Brain pericyte (primary cell): ENCODE measurements around the gene GPRIN3.
"Not testable (repeated sequence)": the region's sequence is repeated elsewhere in the genome, so short reads cannot be mapped to it uniquely, and the experiment has no call there.

Experiments
- DNase-seq: peaks from one replicate; pipeline ENCODE4 v3.0.0-alpha.2; 2012; ENCODE audit warnings: low read depth, low spot score

The GPRIN3 gene

DNA sequence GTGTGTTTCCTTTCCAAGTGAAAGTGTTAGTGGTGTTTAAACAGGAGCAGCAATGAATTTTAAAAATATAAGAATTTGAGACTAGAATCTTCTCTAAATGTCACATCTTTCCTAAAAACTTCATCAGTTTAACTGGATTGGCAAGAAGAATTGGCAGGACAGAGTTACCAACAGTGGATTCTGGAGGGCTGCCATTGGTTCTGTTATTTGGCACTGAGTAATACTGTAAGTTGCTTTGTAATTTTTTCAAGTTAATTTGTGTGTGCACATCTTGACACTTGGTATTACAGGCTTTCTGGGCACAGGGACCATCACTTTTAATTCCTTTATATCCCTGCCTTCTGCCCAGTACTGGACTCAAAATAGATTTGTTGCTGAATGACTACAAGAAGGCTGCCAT is 4.5 kb upstream of the GPRIN3 start:
- no peak for DNase-seq

DNA sequence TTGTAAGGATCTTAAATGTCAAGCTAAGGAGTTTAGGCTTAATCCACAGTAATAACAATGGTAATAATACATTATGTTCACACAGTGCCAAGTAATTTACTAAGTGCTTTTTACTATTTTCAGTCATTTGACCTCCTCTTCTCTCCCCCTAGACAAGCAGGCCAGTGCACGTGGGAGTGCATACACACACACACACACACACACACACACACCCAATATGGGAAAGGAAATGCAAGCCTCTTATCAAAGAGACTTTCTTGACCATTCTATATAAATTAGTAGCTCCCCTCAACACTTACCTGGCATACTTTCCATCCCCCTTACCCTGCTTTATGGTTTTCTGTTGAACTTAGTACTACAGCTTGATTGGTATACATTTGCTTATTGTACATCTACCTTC is 3.8 kb upstream of the GPRIN3 start:
- DNase-seq, result no peak

DNA sequence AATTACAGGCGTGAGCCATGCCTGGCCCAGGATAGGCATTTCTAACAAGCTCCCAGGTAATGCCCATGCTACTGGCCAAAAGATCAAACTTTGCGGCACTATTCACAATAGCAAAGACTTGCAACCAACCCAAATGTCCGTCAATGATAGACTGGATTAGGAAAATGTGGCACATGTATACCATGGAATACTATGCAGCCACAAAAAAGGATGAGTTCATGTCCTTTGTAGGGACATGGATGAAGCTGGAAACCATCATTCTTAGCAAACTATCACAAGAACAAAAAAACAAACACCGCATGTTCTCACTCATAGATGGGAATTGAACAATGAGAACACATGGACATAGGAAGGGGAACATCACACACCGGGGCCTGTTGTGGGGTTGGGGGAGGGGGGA is 1.6 kb upstream of the GPRIN3 start:
- not testable (repeated sequence) for DNase-seq

DNA sequence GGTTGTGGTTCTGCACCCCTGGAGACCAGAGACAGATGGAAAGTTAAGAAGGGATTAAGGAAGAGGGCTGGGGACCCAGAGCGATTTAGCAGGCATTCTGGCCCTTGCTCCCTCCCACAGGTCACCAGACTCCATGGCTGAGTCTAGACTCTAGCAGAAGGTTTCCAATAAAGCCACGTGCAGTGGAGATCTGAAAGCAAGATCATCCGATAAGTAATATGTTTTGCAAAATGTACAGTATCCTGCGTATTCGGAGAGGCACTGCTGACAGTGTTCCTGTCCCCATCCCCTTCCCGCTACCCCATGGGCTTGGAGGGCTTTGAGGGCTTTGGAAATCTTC is 531 bp upstream of the GPRIN3 start:
- DNase-seq, result no peak

DNA sequence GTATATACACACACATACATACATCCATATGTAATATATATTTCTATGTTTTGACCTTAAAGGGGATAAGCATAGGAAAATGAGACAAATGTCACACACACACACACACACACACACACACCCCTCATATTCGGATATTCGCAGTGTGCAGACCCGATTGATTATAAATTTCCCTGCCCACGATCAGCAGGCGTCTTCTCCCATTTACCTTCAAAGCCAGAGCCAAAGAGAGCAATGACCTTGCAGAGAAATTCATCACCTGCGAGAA is 488 bp downstream of the GPRIN3 start:
- no peak for DNase-seq

DNA sequence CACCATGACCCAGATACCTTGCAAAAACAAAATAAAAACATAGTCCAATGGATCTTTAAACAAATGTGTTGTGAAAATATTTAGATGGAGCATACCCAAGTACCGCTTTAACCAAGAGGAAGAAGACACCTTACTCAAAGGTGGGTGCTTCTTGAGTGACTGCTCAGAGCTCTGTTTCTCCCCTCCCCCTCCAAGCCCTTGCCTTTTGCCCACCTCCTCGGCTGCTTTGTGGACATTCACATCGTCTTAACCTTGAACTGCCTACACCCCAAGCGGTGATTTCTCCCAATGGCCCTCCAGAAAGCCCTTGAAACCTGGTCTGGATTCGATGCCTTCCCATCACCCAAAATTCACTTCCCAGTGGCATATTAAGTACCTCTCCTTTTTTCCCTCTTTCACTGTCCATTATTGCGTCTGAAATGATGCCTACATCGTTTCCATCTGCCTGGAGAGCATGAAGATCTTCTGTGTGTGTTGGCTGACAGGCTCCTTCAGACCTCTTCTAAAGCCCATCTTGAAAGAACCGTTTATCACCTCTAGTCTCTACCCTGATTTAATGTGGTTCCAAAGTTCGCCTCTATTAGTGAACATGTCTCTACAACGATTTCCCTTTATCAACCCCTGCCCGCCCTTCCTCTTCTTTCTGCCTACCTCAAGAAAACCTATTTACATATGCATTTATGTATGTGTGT is 968 bp downstream of the GPRIN3 start:
- no peak for DNase-seq

DNA sequence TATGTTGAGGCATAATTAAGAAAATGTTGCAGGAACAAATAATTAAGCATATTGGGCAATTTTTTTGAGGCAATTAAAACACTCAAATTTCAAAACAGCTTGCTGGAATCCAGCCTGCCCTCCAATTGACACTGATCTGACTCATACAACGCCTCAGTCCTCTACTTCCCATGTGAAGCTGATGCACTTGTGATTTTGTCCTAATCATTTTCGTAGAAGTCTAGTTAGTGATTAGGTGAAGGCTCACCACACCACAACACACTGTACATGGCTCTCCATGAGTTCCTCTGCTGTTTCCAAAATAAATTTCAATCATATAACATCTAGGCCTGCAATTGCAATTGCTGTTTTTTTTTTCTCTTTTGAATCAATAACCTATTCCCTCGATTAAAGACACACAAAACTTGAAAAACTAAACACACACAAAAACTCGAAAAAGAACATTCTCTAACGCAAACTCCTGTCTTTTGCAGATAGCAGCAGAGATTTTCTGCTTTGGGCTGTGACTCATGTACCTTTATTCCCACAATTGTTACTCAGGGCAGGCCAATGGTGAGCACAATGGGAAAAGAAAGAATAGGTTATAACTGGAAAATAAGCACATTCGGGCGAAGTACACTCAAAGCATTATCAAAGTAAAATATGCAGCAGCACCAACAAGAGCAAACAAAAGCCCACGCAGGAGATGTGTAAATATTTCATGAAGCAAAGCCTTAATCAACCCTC is 1.7 kb downstream of the GPRIN3 start:
- DNase-seq, result no peak

DNA sequence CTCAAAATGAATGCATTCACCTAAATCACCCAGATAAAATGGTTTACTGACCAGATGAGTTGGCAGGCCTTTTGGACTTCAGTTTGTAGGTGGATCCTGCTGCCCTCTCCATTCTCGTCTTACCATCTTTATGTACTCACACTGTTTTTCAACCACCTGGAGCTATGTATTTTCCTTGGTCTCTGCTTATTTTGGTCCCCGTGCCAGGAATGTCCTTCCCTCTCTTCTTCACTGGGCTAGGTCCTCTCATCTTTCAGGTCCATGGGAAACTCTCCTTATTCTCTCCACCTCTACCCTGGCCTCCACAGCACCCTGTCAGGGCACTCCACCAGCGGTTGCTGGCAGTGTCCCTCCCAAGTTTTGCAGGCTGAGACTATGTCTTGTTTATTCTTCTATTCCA is 2.6 kb downstream of the GPRIN3 start:
- no peak for DNase-seq

DNA sequence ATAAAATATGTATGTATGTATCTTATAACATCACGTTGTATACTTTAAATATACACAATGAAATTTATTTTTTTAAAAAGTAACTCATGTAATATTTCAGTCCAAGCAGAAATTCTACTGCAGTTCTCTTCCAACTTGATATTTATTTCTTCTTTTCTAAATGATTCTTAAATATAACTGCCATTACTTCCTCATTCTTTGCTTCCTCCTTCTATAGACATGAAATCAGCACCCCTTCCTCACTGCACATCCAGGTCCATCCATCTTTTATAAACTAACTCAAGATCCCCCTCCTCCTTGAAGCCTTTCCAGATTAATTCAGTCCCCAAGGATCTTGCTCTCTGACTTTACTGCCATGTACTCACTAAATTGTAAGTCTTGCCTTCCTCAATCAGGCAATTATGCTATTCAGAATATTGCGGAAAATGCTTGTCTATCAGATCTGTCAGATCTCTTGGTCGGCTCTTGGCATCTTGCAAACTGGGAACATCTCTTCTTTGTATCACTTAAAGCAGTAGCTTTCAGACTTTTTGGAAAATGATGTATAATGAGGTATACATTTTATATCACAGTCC is 3.7 kb downstream of the GPRIN3 start:
- DNase-seq, result no peak

DNA sequence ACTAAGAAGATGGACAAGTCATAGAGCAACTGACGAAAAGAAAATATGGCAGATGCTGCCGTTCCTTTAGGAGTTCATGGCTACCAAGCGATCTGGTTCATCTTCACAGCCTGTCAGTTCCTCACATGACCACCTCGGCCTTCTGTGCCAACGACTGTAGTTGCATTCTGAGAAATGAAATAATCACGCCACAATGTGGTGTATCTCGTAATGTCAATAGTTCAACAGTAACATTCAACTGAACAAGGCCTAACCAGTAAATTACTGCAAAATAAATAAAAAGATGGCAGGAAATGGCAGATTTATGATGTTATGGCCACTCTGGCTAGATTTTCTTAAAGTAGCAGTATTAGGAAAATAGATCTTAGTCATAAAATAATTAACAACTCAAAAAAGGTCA is 4.4 kb downstream of the GPRIN3 start:
- no peak for DNase-seq

DNA sequence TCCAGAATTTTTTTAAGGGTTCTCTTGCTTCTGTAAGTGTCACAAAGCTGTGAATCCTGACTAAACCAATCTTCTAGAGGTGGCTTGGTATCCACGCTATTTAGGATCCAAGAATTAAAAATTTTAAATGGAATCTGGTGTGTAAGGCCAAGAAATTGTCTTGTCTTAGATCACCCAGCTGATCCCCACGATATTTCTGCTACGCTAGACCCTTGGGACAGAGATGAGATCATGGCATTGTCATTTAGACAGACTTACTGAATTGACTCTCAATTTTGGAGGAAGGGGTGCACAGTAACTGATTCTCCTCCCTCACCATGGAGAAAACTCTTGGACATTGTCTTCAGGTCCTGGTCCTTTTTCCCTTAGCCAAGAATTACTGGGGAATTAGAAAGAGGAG is 5.7 kb downstream of the GPRIN3 start:
- no peak for DNase-seq

DNA sequence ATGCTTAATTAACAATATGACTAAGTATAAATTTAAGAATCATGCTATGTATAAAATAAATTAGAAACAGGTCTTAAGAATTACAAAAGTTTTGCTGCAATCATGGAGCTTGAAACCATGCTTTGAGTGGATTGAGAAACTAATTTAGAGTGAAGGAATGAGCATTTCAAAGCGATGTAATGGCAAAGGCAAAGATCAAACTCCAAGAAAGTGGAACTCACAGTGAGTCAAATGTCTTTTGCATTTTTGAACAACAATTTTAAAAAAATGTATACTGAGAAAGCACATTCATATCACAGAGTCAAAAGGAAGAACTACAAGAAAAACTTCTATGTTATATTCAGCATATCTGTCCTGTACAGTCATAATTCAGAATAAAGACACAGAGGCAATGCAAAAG is 6.6 kb downstream of the GPRIN3 start:
- DNase-seq, result no peak

DNA sequence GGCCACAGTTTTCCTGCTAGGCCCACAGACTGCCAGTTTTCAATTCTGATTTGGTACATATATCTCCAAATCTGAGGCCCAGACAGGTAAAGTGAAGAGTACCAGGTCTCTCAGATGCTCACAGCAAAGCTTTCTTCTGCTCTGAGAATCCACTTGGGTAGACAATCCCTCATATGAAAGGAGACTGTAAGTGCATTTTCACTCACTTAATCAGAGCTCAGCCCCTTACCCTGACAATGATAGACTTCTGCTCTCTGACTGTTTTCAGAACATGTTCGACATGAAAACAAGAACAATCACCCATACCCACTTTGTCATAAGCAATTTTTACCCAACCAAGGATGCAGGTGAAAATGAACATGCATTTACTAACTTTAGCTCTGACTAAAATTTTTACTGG is 7.1 kb downstream of the GPRIN3 start:
- DNase-seq, result no peak

DNA sequence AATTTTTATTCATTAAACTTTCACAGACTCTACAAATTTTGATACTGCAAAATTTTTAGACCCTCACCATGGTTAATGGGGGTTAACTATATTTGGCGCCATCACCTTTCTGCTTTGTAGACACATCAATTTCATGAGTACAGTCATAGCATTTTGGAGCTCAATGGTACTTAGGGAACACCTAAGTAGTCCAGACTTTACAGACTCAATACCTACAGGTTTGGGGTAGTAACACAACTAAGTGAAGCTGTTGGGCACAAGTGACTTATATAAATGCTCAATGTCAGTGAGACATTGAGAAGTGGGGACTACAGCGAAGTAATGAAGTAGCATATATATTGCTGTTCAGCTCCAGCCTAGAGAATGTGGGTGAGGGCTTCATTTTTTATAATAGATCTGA is 7.5 kb downstream of the GPRIN3 start:
- DNase-seq, result no peak

DNA sequence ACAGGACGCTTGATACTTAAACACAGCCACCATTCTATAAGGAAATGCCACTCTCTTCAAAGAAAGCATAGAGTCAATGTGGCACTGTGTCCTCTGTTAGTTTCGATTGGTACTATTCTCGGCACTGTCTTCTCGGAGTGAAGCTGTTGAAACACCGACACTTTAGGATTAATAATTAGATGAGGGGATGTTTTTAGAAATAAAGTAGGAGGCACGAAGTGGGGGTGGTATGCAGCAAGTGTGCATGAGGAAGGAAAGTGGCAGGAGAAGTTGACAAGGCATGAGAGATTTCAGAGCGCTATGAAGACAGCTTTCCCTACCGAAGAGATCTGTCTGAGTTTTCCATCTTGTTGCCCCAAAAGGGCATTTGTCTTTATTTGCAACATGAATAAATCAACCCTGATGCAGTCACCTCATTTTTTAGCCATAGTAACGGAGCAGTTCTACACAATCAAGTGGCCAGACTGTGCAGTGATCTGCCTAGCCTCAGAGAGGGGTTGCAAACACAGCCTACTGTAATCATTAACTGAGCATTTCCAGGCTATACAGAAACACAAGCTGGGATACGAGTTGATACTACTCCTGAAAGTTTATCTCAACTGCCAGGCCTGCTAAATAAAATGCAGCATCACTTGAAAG is 8.3 kb downstream of the GPRIN3 start:
- DNase-seq, result no peak

DNA sequence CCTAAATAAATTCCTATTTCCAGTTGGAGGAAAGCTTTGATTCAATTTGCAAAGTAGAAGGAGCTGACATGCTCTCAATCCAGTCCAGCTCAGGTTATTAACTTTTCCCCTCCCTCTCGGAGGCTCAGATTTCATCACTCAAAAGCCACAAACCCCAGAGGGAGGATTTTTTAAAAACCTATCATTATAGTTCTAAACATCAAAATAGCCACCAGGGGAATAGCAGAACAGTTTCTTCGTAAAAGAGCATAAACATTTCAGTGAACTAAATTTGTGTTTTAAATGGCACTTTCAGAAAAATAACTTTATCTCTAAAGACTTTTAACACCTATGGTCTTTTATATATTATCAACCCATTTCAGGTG is 8.8 kb downstream of the GPRIN3 start:
- no peak for DNase-seq

DNA sequence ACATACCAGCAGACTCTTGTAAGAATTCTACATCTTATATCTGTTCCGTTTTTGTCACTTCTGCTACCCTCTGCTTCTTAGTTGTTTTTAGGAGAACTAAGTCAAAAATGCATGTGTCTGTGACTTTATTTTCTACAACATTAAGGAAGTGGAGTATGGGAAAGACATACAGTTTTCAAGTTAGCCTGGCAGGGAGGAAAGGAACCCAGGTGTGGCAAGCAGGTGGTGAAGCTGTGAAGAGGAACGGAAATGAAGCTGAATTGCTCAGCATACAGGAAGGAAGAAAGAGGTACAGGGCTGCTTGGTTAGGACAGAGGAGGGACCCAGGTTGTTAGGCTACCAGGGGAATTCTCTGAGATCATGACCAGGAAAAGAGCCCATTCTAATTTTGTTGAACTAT is 9.4 kb downstream of the GPRIN3 start:
- no peak for DNase-seq

DNA sequence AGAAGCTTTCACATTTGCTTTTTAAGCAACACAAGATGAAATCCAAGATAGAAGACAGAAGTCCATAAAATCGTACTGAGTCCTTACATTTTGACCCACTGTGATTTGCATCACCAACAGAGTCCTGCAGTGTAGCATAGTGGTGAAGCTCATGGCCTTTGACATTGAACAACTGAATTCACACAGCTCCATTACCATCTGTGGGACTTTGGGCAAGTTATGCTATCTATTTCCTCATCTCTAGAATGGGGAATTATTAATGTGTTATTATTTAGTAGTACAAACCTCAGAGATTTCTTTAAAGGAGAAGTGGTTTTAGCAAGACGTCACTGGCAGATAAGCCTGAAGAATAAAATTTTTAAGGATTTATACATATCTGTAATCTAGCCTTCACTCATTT is 10.7 kb downstream of the GPRIN3 start:
- DNase-seq, result no peak

DNA sequence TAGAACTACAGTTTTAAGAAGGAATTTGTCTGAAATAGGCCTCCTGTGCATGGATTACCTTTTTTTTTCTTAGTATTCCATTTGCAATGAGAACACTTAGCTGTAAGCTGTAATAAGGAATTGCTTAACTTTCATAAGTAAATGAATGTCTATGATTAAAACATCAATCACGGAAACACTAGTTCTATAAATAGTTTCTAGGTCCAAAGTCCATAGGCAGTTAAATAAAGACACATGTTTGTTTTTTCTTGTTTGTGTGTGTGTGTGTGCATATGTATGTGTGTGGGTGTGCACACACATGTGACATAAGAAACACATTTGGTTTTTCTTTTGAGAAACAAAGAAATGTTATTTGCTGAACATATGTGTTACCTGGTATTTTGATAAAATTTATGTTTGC is 11.2 kb downstream of the GPRIN3 start:
- no peak for DNase-seq

DNA sequence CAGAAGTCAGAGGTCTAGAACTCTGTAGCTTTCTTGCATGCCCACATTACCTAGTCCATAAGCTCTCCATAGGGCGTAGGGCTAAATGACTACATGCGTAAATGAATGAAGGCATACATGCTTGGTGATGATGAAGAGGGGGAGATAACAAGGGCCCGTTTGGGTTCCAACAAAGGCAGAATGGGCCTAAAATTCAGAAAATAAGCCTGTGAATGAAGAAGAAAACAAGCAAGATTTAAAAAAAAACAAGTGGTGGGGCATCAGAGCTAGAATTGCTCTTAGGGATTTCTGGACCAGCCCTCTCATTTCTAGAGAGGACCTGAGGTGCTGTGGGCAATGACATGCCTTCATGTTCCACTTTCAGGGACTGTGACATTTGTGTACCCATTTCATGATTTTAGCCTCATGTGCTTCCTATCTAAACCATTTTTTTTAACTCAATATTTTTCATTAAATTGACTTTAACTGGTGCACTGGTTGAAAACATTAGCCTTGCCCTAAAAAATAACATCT is 12.1 kb downstream of the GPRIN3 start:
- no peak for DNase-seq

DNA sequence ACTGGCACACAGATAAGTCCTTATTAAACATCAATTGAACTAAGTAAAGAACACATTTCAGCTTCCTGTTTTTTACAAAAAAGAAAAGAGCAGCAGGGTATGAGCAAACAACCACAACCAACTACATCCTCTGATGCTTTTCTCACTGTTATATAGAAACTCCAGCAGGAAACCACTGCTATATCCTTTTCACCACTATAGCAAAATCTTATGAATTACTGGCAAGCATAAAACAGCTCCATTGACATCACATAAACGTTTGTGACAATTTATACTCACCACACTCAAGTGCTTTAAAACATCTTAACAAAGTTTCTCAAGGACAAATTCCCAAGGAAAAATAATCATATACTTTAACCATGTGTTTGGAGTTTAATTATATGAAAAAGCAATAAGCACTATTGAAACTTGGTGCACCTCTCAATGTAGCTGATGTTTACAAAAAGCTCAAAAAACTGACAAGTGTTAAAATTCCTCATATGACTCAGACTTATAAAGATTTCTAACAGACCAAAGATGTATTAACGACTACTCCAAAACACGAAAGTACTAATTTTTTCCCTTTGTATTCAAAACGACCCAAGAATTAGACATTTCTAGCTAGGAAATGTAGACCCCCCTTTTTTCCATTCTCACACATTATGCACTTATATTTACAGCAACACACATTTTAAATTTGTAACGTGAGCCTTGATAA is 12.9 kb downstream of the GPRIN3 start:
- no peak for DNase-seq

DNA sequence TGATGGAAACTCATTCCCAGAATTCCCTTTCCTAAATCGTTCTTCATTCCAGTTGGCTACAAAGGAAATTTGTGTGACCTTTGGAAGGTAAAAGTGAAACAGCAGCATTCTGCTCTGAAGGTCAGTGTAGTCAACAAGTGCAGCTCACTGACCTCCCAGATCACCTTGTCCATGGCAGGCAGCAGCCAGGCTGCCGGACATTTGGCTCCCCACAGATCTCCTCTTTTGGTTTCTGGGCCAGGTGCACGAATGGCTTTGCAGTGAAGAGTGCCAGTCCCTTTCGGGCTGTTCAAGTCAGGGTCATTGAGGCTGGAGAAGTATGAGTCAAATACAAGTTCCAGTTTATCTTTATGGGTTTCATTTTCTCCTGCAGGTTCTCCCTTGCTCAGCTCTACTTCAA is 14.3 kb downstream of the GPRIN3 start:
- DNase-seq, result no peak
